ENCODE results near the gene EML6. TPM values are rescaled to one million over a fixed set of nuclear protein-coding genes. Genes with fewer than 3 reads are reported as not detected.

The EML6 gene
- total RNA-seq, 4 donors from 2014 or later, result 0.62 to 1.5 (median 1.1) TPM

- peaks cover 0 to 27% (median 6%) of the 10 kb centered on the region in 3 donors for H3K4me1 ChIP-seq
- H3K36me3 ChIP-seq, result no peaks in the 10 kb centered on the region
- peak; percentile 51 for TF ChIP-seq POLR2AphosphoS5 (IDR thresholded peaks at IDR 0.05)
- TF ChIP-seq POLR2A (IDR thresholded peaks at IDR 0.05), result no peak
- peak overlapping the region; percentile 21 to 87 (median 83) for H3K27ac ChIP-seq
- ATAC-seq, result peak; percentile 22
- peak overlapping the region; percentile 72 to 87 for H3K4me3 ChIP-seq
- no peaks in the 10 kb centered on the region for H3K9me3 ChIP-seq
- H3K27me3 ChIP-seq, result peaks cover 14% of the 10 kb centered on the region
- WGBS, 2 donors (ENCODE audit: low coverage in 1 of 2), result 5 to 18% methylated on average over 10 of the region's 10 CpGs
Measured at GRCh38 chr2:54722641-54723040, 821 bp upstream of the EML6 start.

GRCh38 chr2:54723996-54724559 lies 616 bp downstream of the EML6 start:
- Histone ChIP-seq H3K36me3 (no peaks in the 10 kb centered on the region), H3K9me3 (no peaks in the 10 kb centered on the region), H3K4me3 (peak overlapping the region; percentile 72 to 87), H3K27ac (peak overlapping the region in 3 of 4 donors; percentile 82 to 87 (median 84)), H3K4me1 (peaks cover 0 to 27% (median 6%) of the 10 kb centered on the region in 3 donors), H3K27me3 (peaks cover 9% of the 10 kb centered on the region)
- ATAC-seq, result no peak
- WGBS, 2 donors (ENCODE audit: low coverage in 1 of 2), result 0 to 3% methylated on average over 8 to 9 of the region's 23 CpGs
- no peak for TF ChIP-seq CTCF (IDR thresholded peaks at IDR 0.05)
- TF ChIP-seq POLR2A (IDR thresholded peaks at IDR 0.05), result no peak
- no peak for TF ChIP-seq EP300 (IDR thresholded peaks at IDR 0.05)
- TF ChIP-seq POLR2AphosphoS5 (IDR thresholded peaks at IDR 0.05), result no peak

- H3K4me1 ChIP-seq, result peaks cover 0 to 27% (median 6%) of the 10 kb centered on the region in 3 donors
- TF ChIP-seq CTCF (IDR thresholded peaks at IDR 0.05), result no peak
- no peak for TF ChIP-seq POLR2AphosphoS5 (IDR thresholded peaks at IDR 0.05)
- TF ChIP-seq EP300 (IDR thresholded peaks at IDR 0.05), result no peak
- no peak for TF ChIP-seq POLR2A (IDR thresholded peaks at IDR 0.05)
- no peak for ATAC-seq
- H3K36me3 ChIP-seq, result no peaks in the 10 kb centered on the region
- H3K27ac ChIP-seq, result peak overlapping the region in 1 of 4 donors; percentile 87
- H3K9me3 ChIP-seq, result no peaks in the 10 kb centered on the region
- 5 to 20% methylated on average over 1 to 4 of the region's 87 CpGs for WGBS, 2 donors (ENCODE audit: low coverage in 1 of 2)
- H3K4me3 ChIP-seq, result peak overlapping the region; percentile 72 to 87
- peaks cover 9% of the 10 kb centered on the region for H3K27me3 ChIP-seq
Measured at GRCh38 chr2:54724560-54725342, 1.3 kb downstream of the EML6 start.

GRCh38 chr2:54725343-54726099 lies 2.1 kb downstream of the EML6 start:
- peaks cover 0 to 27% (median 6%) of the 10 kb centered on the region in 3 donors for H3K4me1 ChIP-seq
- ATAC-seq, result no peak
- peaks cover 9% of the 10 kb centered on the region for H3K27me3 ChIP-seq
- no peaks in the 10 kb centered on the region for H3K36me3 ChIP-seq
- WGBS, 2 donors (ENCODE audit: low coverage in 1 of 2), result 43 to 59% methylated on average over 4 to 7 of the region's 8 CpGs
- H3K9me3 ChIP-seq, result no peaks in the 10 kb centered on the region
- H3K4me3 ChIP-seq, result peak overlapping the region in 1 of 2 donors; percentile 87
- TF ChIP-seq POLR2AphosphoS5 (IDR thresholded peaks at IDR 0.05) (no peak), CTCF (IDR thresholded peaks at IDR 0.05) (no peak), EP300 (IDR thresholded peaks at IDR 0.05) (no peak), POLR2A (IDR thresholded peaks at IDR 0.05) (no peak)
- H3K27ac ChIP-seq, result no peak overlapping the region

- peaks cover 9% of the 10 kb centered on the region for H3K27me3 ChIP-seq
- no peaks in the 10 kb centered on the region for H3K36me3 ChIP-seq
- no peak for TF ChIP-seq CTCF (IDR thresholded peaks at IDR 0.05)
- no peak for TF ChIP-seq POLR2A (IDR thresholded peaks at IDR 0.05)
- no peak for TF ChIP-seq POLR2AphosphoS5 (IDR thresholded peaks at IDR 0.05)
- peaks cover 0 to 27% (median 6%) of the 10 kb centered on the region in 3 donors for H3K4me1 ChIP-seq
- no peaks in the 10 kb centered on the region for H3K9me3 ChIP-seq
- ATAC-seq, result no peak
- H3K4me3 ChIP-seq, result no peak overlapping the region
- no peak overlapping the region for H3K27ac ChIP-seq
- 90 to 94% methylated on average over 1 of the region's 1 CpG for WGBS, 2 donors (ENCODE audit: low coverage in 1 of 2)
Measured at GRCh38 chr2:54726431-54726830, 3.0 kb downstream of the EML6 start.

All from gastroesophageal sphincter (tissue), 4 donors.